GM19351 (cell line): ENCODE data around the gene IQSEC1.

Experiments
- ATAC-seq: cut with Tn5 transposase; IDR thresholded peaks from one replicate; pipeline ENCODE4 v1.9.1; 2021; ENCODE audit warnings: mild to moderate bottlenecking, moderate library complexity; ENCODE audit not compliant: unreplicated experiment

The IQSEC1 gene

GRCh38 chr3:12898965-12899755 is 174.1 kb downstream of the IQSEC1 start:
- no peak for ATAC-seq

GRCh38 chr3:12898290-12898964 is 174.8 kb downstream of the IQSEC1 start:
- ATAC-seq = no peak

GRCh38 chr3:12897381-12898289 is 175.6 kb downstream of the IQSEC1 start:
- no peak for ATAC-seq

GRCh38 chr3:12896063-12896985 is 176.9 kb downstream of the IQSEC1 start:
- no peak for ATAC-seq

GRCh38 chr3:12895391-12896062 is 177.7 kb downstream of the IQSEC1 start:
- no peak for ATAC-seq

GRCh38 chr3:12894629-12895028 is 178.6 kb downstream of the IQSEC1 start:
- no peak for ATAC-seq

GRCh38 chr3:12893852-12894251 is 179.4 kb downstream of the IQSEC1 start:
- no peak for ATAC-seq

- ATAC-seq = no peak
Observed at GRCh38 chr3:12893247-12893646, 180.0 kb downstream of the IQSEC1 start.

GRCh38 chr3:12892840-12893189 is 180.4 kb downstream of the IQSEC1 start:
- no peak for ATAC-seq

GRCh38 chr3:12891985-12892839 is 181.0 kb downstream of the IQSEC1 start:
- ATAC-seq = no peak

- ATAC-seq = no peak
Observed at GRCh38 chr3:12891391-12891984, 181.7 kb downstream of the IQSEC1 start.

- ATAC-seq = no peak
Observed at GRCh38 chr3:12890610-12891390, 182.4 kb downstream of the IQSEC1 start.

- ATAC-seq = no peak
Observed at GRCh38 chr3:12886736-12887135, 186.5 kb downstream of the IQSEC1 start.

GRCh38 chr3:12886106-12886679 is 187.0 kb downstream of the IQSEC1 start:
- peak; percentile 43 for ATAC-seq

- ATAC-seq = no peak
Observed at GRCh38 chr3:12885583-12885930, 187.7 kb downstream of the IQSEC1 start.

- ATAC-seq = no peak
Observed at GRCh38 chr3:12884790-12885582, 188.2 kb downstream of the IQSEC1 start.
